ENCODE results near the gene GNRH2.
A peak's percentile ranks its signal among the peaks of the same experiment; 100 is the strongest.

The GNRH2 gene

DNA sequence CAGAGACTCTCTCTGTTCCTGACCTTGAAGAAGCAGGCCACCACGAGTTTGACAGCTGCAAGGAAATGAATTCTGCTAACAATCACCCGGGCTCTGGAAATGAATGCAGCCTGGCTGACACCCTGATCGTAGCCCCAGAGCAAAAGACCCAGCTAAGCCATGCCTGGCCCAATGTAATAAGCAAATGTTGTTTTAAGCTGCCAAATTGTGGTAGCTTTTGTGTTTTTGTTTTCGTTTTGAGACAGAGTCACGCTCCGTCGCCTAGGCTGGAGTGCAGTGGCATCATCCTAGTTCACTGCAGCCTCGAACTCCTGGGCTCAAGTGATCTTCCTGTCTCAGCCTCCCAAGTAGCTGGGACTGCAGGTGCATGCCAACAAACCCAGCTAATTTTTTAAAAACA is 24.7 kb downstream of the GNRH2 start:
- TF ChIP-seq MAX (IDR thresholded peaks at IDR 0.05; ENCODE audit: low read depth, low read length) (no peak), MYC (IDR thresholded peaks at IDR 0.05; ENCODE audit: low read depth, low read length) (no peak), POLR2A (IDR thresholded peaks at IDR 0.05; ENCODE audit: extremely low read depth, insufficient read length) (no peak)
- TF ChIP-seq, protein P1, sequence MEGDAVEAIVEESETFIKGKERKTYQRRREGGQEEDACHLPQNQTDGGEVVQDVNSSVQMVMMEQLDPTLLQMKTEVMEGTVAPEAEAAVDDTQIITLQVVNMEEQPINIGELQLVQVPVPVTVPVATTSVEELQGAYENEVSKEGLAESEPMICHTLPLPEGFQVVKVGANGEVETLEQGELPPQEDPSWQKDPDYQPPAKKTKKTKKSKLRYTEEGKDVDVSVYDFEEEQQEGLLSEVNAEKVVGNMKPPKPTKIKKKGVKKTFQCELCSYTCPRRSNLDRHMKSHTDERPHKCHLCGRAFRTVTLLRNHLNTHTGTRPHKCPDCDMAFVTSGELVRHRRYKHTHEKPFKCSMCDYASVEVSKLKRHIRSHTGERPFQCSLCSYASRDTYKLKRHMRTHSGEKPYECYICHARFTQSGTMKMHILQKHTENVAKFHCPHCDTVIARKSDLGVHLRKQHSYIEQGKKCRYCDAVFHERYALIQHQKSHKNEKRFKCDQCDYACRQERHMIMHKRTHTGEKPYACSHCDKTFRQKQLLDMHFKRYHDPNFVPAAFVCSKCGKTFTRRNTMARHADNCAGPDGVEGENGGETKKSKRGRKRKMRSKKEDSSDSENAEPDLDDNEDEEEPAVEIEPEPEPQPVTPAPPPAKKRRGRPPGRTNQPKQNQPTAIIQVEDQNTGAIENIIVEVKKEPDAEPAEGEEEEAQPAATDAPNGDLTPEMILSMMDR (IDR thresholded peaks at IDR 0.05; ENCODE audit: low read depth, low read length), result no peak
- no peak overlapping the region for H3K4me3 ChIP-seq (ENCODE audit: low read depth, low read length)

DNA sequence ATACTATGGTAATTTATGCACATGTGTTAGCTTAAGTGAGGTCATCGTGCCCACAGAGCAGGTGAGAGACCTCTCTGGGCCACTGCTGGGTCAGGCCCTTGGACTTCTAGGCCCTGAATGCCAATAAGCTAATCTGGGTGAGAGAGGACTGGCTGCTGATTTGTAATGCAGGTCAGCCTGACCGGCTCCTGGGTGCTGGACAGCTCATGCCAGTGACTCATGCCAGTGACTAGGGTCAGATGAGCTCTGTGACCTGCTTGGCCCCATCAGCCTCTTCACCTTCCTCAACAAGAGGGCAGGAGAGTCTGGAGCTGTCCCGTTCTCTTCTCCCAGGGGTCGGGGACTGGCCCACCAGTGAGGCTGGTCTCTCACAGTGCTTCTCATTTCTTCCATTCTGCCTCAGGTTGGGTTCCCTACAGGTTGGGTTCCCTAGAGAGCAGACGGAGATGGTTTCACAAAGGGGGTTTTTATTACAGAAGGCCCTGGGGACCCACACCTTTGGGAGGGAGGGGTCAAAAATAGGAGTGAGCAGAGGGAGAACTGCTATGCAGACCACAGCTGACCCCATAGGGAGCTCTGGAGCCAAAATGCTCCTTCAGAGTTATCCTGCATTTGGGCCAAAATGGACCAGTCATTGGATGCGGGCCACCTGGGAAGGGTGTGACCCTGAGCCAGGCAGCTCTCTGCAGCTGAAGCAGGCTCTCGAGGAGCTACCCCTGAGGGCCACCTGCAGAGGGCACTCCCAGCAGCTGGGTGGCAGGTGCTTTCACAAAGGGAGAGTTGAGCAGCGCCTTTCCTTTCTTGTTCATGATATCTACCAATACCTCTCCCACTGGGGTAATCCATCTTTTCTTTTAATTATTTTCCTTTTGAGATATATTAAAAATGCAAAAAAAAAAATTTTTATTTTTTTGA is 25.8 kb downstream of the GNRH2 start:
- TF ChIP-seq POLR2A (IDR thresholded peaks at IDR 0.05; ENCODE audit: extremely low read depth, insufficient read length) (no peak), MAX (IDR thresholded peaks at IDR 0.05; ENCODE audit: low read depth, low read length) (0 out of 2 replicates have a peak, but pooled peaks have one; percentile 17), MYC (IDR thresholded peaks at IDR 0.05; ENCODE audit: low read depth, low read length) (no peak)
- TF ChIP-seq, protein P1 (IDR thresholded peaks at IDR 0.05; ENCODE audit: low read depth, low read length), result peak; percentile 65
- DNase-seq (ENCODE audit: low read depth), result peak; percentile 59

More for the DNA sequence above, 24.7 kb downstream of the GNRH2 start:
- DNase-seq (ENCODE audit: low read depth), result no peak

GRCh38 chr20:3070725-3071124 is 27.3 kb downstream of the GNRH2 start:
- TF ChIP-seq POLR2A (IDR thresholded peaks at IDR 0.05; ENCODE audit: extremely low read depth, insufficient read length) (no peak), MAX (IDR thresholded peaks at IDR 0.05; ENCODE audit: low read depth, low read length) (no peak), MYC (IDR thresholded peaks at IDR 0.05; ENCODE audit: low read depth, low read length) (no peak)
- TF ChIP-seq, protein P1 (IDR thresholded peaks at IDR 0.05; ENCODE audit: low read depth, low read length), result no peak
- no peak for DNase-seq (ENCODE audit: low read depth)
- H3K4me3 ChIP-seq (ENCODE audit: low read depth, low read length), result no peak overlapping the region

More for the DNA sequence above, 25.8 kb downstream of the GNRH2 start:
- H3K4me3 ChIP-seq (ENCODE audit: low read depth, low read length), result no peak overlapping the region

GRCh38 chr20:3071266-3071609 is 27.8 kb downstream of the GNRH2 start:
- TF ChIP-seq MAX (IDR thresholded peaks at IDR 0.05; ENCODE audit: low read depth, low read length), result no peak
- no peak for TF ChIP-seq MYC (IDR thresholded peaks at IDR 0.05; ENCODE audit: low read depth, low read length)
- TF ChIP-seq POLR2A (IDR thresholded peaks at IDR 0.05; ENCODE audit: extremely low read depth, insufficient read length), result no peak
- TF ChIP-seq, protein P1 (IDR thresholded peaks at IDR 0.05; ENCODE audit: low read depth, low read length), result no peak
- no peak overlapping the region for H3K4me3 ChIP-seq (ENCODE audit: low read depth, low read length)
- no peak for DNase-seq (ENCODE audit: low read depth)

DNA sequence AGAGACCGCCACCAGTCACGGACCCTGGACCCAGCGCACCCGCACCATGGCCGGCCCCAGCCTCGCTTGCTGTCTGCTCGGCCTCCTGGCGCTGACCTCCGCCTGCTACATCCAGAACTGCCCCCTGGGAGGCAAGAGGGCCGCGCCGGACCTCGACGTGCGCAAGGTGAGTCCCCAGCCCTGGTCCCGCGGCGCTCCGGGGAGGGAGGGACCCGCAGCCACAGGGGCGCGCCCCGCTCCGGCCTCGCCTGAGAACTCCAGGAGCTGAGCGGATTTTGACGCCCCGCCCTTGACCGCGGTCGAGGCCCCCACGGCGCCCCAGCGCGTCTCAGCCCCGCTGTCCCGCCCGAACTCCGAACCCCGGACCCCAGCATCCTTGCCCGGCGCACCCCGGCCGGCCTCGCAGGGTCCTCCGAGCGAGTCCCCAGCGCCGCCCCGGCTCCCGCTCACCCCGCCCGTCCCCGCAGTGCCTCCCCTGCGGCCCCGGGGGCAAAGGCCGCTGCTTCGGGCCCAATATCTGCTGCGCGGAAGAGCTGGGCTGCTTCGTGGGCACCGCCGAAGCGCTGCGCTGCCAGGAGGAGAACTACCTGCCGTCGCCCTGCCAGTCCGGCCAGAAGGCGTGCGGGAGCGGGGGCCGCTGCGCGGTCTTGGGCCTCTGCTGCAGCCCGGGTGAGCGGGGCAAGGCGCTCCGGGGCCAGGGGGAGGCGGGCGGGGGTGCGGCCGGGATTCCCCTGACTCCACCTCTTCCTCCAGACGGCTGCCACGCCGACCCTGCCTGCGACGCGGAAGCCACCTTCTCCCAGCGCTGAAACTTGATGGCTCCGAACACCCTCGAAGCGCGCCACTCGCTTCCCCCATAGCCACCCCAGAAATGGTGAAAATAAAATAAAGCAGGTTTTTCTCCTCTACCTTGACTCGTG is 28.4 kb downstream of the GNRH2 start, which contains the start of gene OXT:
TSS of gene OXT (plus strand) at position 11 of the 920 bp plus-strand sequence. CDS start at position 47, 36 bp downstream.
- no peak for DNase-seq (ENCODE audit: low read depth)
- no peak within 1 kb of the TSS for H3K4me3 ChIP-seq (ENCODE audit: low read depth, low read length)

More for the DNA sequence above, 28.4 kb downstream of the GNRH2 start, which contains the start of gene OXT:
- no peak for TF ChIP-seq MAX (IDR thresholded peaks at IDR 0.05; ENCODE audit: low read depth, low read length)
- TF ChIP-seq MYC (IDR thresholded peaks at IDR 0.05; ENCODE audit: low read depth, low read length), result no peak
- TF ChIP-seq POLR2A (IDR thresholded peaks at IDR 0.05; ENCODE audit: extremely low read depth, insufficient read length), result no peak
- TF ChIP-seq, protein P1 (IDR thresholded peaks at IDR 0.05; ENCODE audit: low read depth, low read length), result no peak
